Rectal smooth muscle tissue (tissue), 1 donor: ENCODE measurements around the gene PHF24.

Experiments
- H3K27ac ChIP-seq: one replicate; pipeline ENCODE4 v1.7.0; 2013; ENCODE audit warnings: low read depth, low read length, inconsistent platforms
- H3K27me3 ChIP-seq: one replicate; pipeline ENCODE4 v1.7.0; 2013; ENCODE audit warnings: low read length; ENCODE audit not compliant: control insufficient read depth, insufficient read depth
- H3K36me3 ChIP-seq: one replicate; pipeline ENCODE4 v1.7.0; 2013; ENCODE audit warnings: low read length; ENCODE audit not compliant: control insufficient read depth, insufficient read depth
- H3K4me1 ChIP-seq: one replicate; pipeline ENCODE4 v1.7.0; 2013; ENCODE audit warnings: low read length; ENCODE audit not compliant: control insufficient read depth, insufficient read depth
- H3K4me3 ChIP-seq: one replicate; pipeline ENCODE4 v1.7.0; 2013; ENCODE audit warnings: low read length
- H3K9ac ChIP-seq: one replicate; pipeline ENCODE4 v1.7.0; 2013; ENCODE audit warnings: low read length

The PHF24 gene

GRCh38 chr9:34962546-34962945 is 4.5 kb downstream of the PHF24 start:
- no peak overlapping the region for H3K9ac ChIP-seq
- H3K36me3 ChIP-seq, result no peaks in the 10 kb centered on the region
- H3K4me1 ChIP-seq, result no peaks in the 10 kb centered on the region
- no peak overlapping the region for H3K4me3 ChIP-seq
- peaks cover 12% of the 10 kb centered on the region for H3K27me3 ChIP-seq
- no peak overlapping the region for H3K27ac ChIP-seq

GRCh38 chr9:34963552-34963951 is 5.5 kb downstream of the PHF24 start:
- H3K27me3 ChIP-seq, result peaks cover 10% of the 10 kb centered on the region
- H3K4me1 ChIP-seq, result no peaks in the 10 kb centered on the region
- H3K27ac ChIP-seq, result no peak overlapping the region
- H3K4me3 ChIP-seq, result no peak overlapping the region
- H3K9ac ChIP-seq, result no peak overlapping the region
- H3K36me3 ChIP-seq, result no peaks in the 10 kb centered on the region

GRCh38 chr9:34964458-34964857 is 6.4 kb downstream of the PHF24 start:
- peaks cover 4% of the 10 kb centered on the region for H3K27me3 ChIP-seq
- no peak overlapping the region for H3K27ac ChIP-seq
- no peak overlapping the region for H3K9ac ChIP-seq
- no peaks in the 10 kb centered on the region for H3K4me1 ChIP-seq
- no peak overlapping the region for H3K4me3 ChIP-seq
- no peaks in the 10 kb centered on the region for H3K36me3 ChIP-seq

- no peak overlapping the region for H3K9ac ChIP-seq
- H3K36me3 ChIP-seq, result no peaks in the 10 kb centered on the region
- H3K4me3 ChIP-seq, result no peak overlapping the region
- no peak overlapping the region for H3K27ac ChIP-seq
- no peaks in the 10 kb centered on the region for H3K27me3 ChIP-seq
- H3K4me1 ChIP-seq, result no peaks in the 10 kb centered on the region
Measured at GRCh38 chr9:34971146-34971811, 13.2 kb downstream of the PHF24 start.

- H3K27me3 ChIP-seq, result no peaks in the 10 kb centered on the region
- no peaks in the 10 kb centered on the region for H3K4me1 ChIP-seq
- H3K36me3 ChIP-seq, result no peaks in the 10 kb centered on the region
- no peak overlapping the region for H3K9ac ChIP-seq
- no peak overlapping the region for H3K27ac ChIP-seq
- H3K4me3 ChIP-seq, result no peak overlapping the region
Measured at GRCh38 chr9:34974664-34975063, 16.6 kb downstream of the PHF24 start.

- H3K27me3 ChIP-seq, result no peaks in the 10 kb centered on the region
- no peak overlapping the region for H3K9ac ChIP-seq
Measured at GRCh38 chr9:34976441-34976840, 18.4 kb downstream of the PHF24 start.

GRCh38 chr9:34976992-34977391 is 18.9 kb downstream of the PHF24 start:
- Histone ChIP-seq H3K36me3 (no peaks in the 10 kb centered on the region), H3K4me3 (no peak overlapping the region), H3K27me3 (no peaks in the 10 kb centered on the region), H3K27ac (no peak overlapping the region), H3K4me1 (no peaks in the 10 kb centered on the region), H3K9ac (no peak overlapping the region)

More at GRCh38 chr9:34976441-34976840, 18.4 kb downstream of the PHF24 start:
- Histone ChIP-seq H3K36me3 (no peaks in the 10 kb centered on the region), H3K4me3 (no peak overlapping the region), H3K4me1 (no peaks in the 10 kb centered on the region), H3K27ac (no peak overlapping the region)

GRCh38 chr9:34980181-34980761 is 22.2 kb downstream of the PHF24 start:
- H3K4me3 ChIP-seq, result no peak overlapping the region
- no peaks in the 10 kb centered on the region for H3K36me3 ChIP-seq
- H3K27me3 ChIP-seq, result no peaks in the 10 kb centered on the region
- no peak overlapping the region for H3K9ac ChIP-seq
- H3K4me1 ChIP-seq, result no peaks in the 10 kb centered on the region
- no peak overlapping the region for H3K27ac ChIP-seq

GRCh38 chr9:34982361-34982760 is 24.3 kb downstream of the PHF24 start:
- Histone ChIP-seq H3K4me1 (no peaks in the 10 kb centered on the region), H3K36me3 (no peaks in the 10 kb centered on the region), H3K9ac (no peak overlapping the region), H3K4me3 (no peak overlapping the region), H3K27me3 (no peaks in the 10 kb centered on the region), H3K27ac (no peak overlapping the region)

GRCh38 chr9:34983209-34983608 is 25.1 kb downstream of the PHF24 start:
- no peak overlapping the region for H3K4me3 ChIP-seq
- no peak overlapping the region for H3K27ac ChIP-seq
- H3K36me3 ChIP-seq, result no peaks in the 10 kb centered on the region
- H3K27me3 ChIP-seq, result no peaks in the 10 kb centered on the region
- H3K4me1 ChIP-seq, result no peaks in the 10 kb centered on the region
- H3K9ac ChIP-seq, result no peak overlapping the region

- Histone ChIP-seq H3K4me3 (no peak overlapping the region), H3K36me3 (no peaks in the 10 kb centered on the region), H3K9ac (no peak overlapping the region), H3K4me1 (no peaks in the 10 kb centered on the region), H3K27ac (no peak overlapping the region), H3K27me3 (no peaks in the 10 kb centered on the region)
Measured at GRCh38 chr9:34984049-34984448, 26.0 kb downstream of the PHF24 start.

- H3K4me1 ChIP-seq, result no peaks in the 10 kb centered on the region
- H3K27ac ChIP-seq, result no peak overlapping the region
- H3K27me3 ChIP-seq, result no peaks in the 10 kb centered on the region
Measured at GRCh38 chr9:34985311-34985899, 27.3 kb downstream of the PHF24 start.

GRCh38 chr9:34986540-34987047 is 28.5 kb downstream of the PHF24 start:
- Histone ChIP-seq H3K4me3 (no peak overlapping the region), H3K36me3 (no peaks in the 10 kb centered on the region), H3K27ac (no peak overlapping the region), H3K4me1 (peaks cover 7% of the 10 kb centered on the region), H3K27me3 (no peaks in the 10 kb centered on the region), H3K9ac (no peak overlapping the region)

More at GRCh38 chr9:34985311-34985899, 27.3 kb downstream of the PHF24 start:
- Histone ChIP-seq H3K9ac (no peak overlapping the region), H3K4me3 (no peak overlapping the region), H3K36me3 (no peaks in the 10 kb centered on the region)
